ENCODE data around the gene ELFN2. TPM values are rescaled to one million over a fixed set of nuclear protein-coding genes. Genes with fewer than 3 reads are reported as not detected.

ELFN2 gene
- total RNA-seq, 2 experiments from 2014 or later = 0.63 to 1.8 TPM

GRCh38 chr22:37345863-37346504 is 81.3 kb downstream of the ELFN2 start:
- POLR2A ChIA-PET = interaction anchor here (0.7 kb wide), 2 partner anchors 12 to 225 kb away, joined by 3 read pairs; no protein-coding TSS in a partner anchor
- DNase-seq (ENCODE audit: low spot score) = no peak
- H3K79me2 ChIP-seq (ENCODE audit: insufficient read depth, low read depth, low read length) = no peaks in the 10 kb centered on the region
- no peaks in the 10 kb centered on the region for H3K9me3 ChIP-seq (ENCODE audit: low read length)
- TF ChIP-seq CTCF (conservative IDR thresholded peaks at IDR 0.05; ENCODE audit: low read length) (no peak), EZH2phosphoT487 (IDR thresholded peaks at IDR 0.05; ENCODE audit: borderline replicate concordance, low read depth, low read length) (no peak)
- CTCF ChIA-PET (ENCODE audit: unreplicated experiment) = no interaction called here
- BruUV-seq (replicated peaks) = no TSS peak
- no peaks in the 10 kb centered on the region for H3K4me1 ChIP-seq (ENCODE audit: insufficient read depth, low read length, poor library complexity, severe bottlenecking)
- H3K9me2 ChIP-seq (ENCODE audit: insufficient read depth, low read length) = no peaks in the 10 kb centered on the region
- H3K27ac ChIP-seq (ENCODE audit: low read depth, low read length, poor library complexity, severe bottlenecking) = no peak overlapping the region
- intact Hi-C loops (cut with micrococcal nuclease; ENCODE audit: unreplicated experiment) = no loop called here
- no peaks in the 10 kb centered on the region for H3K36me3 ChIP-seq (ENCODE audit: insufficient read depth, low read length)
- H3K4me3 ChIP-seq (ENCODE audit: low read depth, low read length, poor library complexity, severe bottlenecking) = no peak overlapping the region
- no peak overlapping the region for H2AFZ ChIP-seq (ENCODE audit: low read length)
- H4K20me1 ChIP-seq (ENCODE audit: insufficient read depth, low read length) = no peaks in the 10 kb centered on the region
- no peak overlapping the region for H3K4me2 ChIP-seq (ENCODE audit: low read length)

DNA sequence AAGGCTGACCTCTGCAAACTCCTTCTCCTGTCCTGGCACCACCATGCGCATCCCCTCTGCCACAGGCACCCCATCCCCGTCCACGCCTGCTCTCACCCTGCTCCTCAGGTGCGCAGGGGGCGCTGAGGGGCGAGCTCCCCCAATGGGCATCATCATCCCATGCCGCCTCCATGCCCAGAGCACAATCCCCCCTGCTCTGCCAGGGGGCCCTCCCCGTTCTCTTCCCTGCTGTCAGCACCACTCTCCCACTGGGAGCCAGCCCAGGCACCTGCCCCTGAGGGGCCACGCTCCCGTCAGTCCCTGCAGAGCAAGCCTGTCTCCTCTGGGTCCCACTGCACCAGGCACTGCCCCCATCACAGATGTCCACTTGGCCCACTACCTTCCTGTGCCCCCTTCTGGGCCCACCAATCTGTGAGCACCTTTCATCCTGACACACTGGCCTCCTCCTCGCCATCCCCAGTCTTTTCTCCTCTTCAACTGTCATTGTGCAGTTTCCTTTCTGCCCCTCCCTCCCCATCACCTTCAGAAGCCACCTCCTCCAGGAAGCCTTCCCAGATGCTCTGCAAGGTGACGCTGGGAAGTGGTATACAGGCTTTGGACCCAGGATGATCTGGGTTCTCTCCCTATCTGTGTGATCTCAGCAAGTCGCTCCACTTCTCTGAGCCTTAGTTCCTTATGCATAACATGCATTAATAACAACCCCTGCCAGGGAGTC is 82.4 kb downstream of the ELFN2 start:
- no peaks in the 10 kb centered on the region for H3K79me2 ChIP-seq (ENCODE audit: insufficient read depth, low read depth, low read length)
- CTCF ChIA-PET (ENCODE audit: unreplicated experiment) = no interaction called here
- no peak overlapping the region for H2AFZ ChIP-seq (ENCODE audit: low read length)
- intact Hi-C loops (cut with micrococcal nuclease; ENCODE audit: unreplicated experiment) = no loop called here
- POLR2A ChIA-PET = no interaction called here
- H3K36me3 ChIP-seq (ENCODE audit: insufficient read depth, low read length) = no peaks in the 10 kb centered on the region
- H3K9me3 ChIP-seq (ENCODE audit: low read length) = no peaks in the 10 kb centered on the region
- H3K4me1 ChIP-seq (ENCODE audit: insufficient read depth, low read length, poor library complexity, severe bottlenecking) = no peaks in the 10 kb centered on the region
- no TSS peak for BruUV-seq (replicated peaks)
- no peak overlapping the region for H3K4me2 ChIP-seq (ENCODE audit: low read length)
- no peak overlapping the region for H3K4me3 ChIP-seq (ENCODE audit: low read depth, low read length, poor library complexity, severe bottlenecking)
- DNase-seq (ENCODE audit: low spot score) = no peak
- H3K27ac ChIP-seq (ENCODE audit: low read depth, low read length, poor library complexity, severe bottlenecking) = no peak overlapping the region
- TF ChIP-seq EZH2phosphoT487 (IDR thresholded peaks at IDR 0.05; ENCODE audit: borderline replicate concordance, low read depth, low read length) = no peak
- no peak for TF ChIP-seq CTCF (conservative IDR thresholded peaks at IDR 0.05; ENCODE audit: low read length)
- H3K9me2 ChIP-seq (ENCODE audit: insufficient read depth, low read length) = no peaks in the 10 kb centered on the region
- no peaks in the 10 kb centered on the region for H4K20me1 ChIP-seq (ENCODE audit: insufficient read depth, low read length)

All from OCI-LY7 (cell line).